WI38 (cell line): ENCODE results near the gene MYMX.

Source experiments
- H3K4me3 ChIP-seq: 2 replicates; pipeline ENCODE4 v1.5.1; 2011; ENCODE audit warnings: low read depth, mild to moderate bottlenecking, control low read depth, low read length
- CTCF ChIP-seq: IDR thresholded peaks from 2 replicates; pipeline ENCODE4 v1.5.1; 2012; ENCODE audit warnings: low read depth, mild to moderate bottlenecking, control low read depth, low read length

The MYMX gene

GRCh38 chr6:44216677-44217331 is at the start of gene MYMX:
Gene MYMX (plus strand): TSS chr6:44216926. CDS start chr6:44217472, 546 bp downstream.
- no peak within 1 kb of the TSS for H3K4me3 ChIP-seq
- TF ChIP-seq CTCF = no peak

DNA sequence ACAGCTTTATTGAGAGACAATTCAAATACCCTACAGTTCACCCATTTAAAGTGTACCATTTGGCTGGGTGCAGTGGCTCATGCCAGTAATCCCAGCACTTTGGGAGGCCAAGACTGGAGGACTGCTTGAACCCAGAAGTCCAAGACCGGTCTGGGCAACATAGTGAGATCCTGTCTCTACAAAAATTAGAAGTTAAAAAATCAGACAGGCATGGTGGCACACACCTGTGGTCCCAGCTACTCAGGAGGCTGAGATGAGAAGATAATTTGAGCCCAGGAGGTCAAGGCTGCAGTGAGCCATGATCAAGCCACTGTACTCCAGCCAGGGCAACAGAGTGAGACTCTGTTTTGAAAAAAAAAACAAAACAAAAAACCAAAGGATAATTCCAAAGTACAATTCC is 49.2 kb upstream of the MYMX start:
- TF ChIP-seq CTCF = no peak
- no peak overlapping the region for H3K4me3 ChIP-seq

GRCh38 chr6:44169154-44169553 is 47.6 kb upstream of the MYMX start:
- no peak overlapping the region for H3K4me3 ChIP-seq
- TF ChIP-seq CTCF = no peak

GRCh38 chr6:44169886-44170570 is 46.7 kb upstream of the MYMX start:
- TF ChIP-seq CTCF = no peak
- no peak overlapping the region for H3K4me3 ChIP-seq

DNA sequence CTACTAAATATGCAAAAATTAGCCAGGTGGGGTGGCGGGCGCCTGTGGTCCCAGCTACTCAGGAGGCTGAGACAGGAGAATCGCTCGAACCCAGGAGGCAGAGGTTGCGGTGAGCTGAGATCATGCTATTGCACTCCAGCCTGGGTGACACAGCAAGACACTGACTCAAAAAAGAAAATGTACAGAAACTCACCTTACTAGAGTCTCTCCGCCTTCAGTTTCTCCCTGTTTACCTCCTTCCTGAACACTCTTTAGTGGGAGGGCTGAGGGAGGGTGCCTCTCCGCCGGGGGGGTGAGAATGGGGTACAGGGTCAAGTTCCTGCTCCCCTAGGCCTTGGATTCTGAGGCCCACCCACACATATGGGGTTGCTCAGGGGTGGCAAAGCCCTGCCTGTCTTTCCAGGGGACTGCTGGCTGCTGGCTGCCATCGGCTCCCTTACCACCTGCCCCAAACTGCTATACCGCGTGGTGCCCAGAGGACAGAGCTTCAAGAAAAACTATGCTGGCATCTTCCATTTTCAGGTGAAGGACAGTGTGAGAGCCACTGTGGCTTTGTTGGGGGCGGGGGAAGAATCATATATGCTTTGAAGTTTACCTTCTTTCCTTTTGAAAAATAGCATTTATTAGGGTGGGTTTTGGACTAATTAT is 44.7 kb upstream of the MYMX start:
- H3K4me3 ChIP-seq = no peak overlapping the region

DNA sequence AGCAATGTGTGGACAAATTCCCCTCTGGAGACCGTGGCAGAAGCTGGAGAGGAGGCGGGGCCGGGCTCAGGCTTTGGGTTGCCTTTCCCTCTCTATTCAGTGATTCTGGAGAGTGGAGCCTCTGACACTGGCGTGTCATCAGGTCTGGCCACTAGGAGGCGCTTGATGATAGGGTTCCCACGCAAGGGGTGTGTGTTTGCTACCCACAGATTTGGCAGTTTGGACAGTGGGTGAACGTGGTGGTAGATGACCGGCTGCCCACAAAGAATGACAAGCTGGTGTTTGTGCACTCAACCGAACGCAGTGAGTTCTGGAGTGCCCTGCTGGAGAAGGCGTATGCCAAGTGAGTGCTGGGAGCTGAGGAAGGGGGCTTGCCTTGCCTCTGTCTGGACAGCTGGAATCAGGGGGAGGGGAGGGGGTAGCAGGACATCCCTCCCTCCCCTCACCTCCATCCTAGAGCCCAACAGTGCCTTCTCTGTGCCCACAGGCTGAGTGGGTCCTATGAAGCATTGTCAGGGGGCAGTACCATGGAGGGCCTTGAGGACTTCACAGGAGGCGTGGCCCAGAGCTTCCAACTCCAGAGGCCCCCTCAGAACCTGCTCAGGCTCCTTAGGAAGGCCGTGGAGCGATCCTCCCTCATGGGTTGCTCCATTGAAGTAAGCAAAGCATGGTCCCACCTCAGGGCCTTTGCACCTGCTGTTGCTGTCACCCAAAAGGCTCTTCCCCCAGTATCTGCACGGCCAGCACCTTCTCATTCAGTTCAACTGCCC is 43.8 kb upstream of the MYMX start:
- no peak overlapping the region for H3K4me3 ChIP-seq
- peak; percentile 95 for TF ChIP-seq CTCF

More for the DNA sequence above, 44.7 kb upstream of the MYMX start:
- TF ChIP-seq CTCF = no peak
